ENCODE results near the gene OR2B3. TPM values are rescaled to one million over a fixed set of nuclear protein-coding genes. Genes with fewer than 3 reads are reported as not detected.

Gene OR2B3
- total RNA-seq = not detected

DNA sequence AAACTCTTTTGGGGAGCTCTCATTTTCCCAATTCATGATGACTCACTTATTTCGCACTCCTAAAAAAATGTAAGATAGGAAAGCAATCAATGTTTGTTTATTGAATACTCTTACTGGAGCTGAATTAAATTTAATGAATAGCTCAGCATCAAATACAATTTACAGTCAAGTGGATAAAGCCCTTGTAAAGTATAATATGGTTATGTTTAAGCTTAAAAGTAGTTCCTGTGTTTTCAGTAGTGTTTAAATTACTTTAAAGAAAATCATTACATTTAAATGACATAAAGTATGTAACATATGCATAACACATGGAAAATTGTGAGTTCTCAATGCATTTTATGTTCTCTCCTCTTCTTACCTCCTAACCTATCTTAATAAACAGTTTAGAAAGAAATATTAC, at the start of gene OR2B3:
OR2B3 (minus strand) TSS at position 101 of the 400 bp plus-strand sequence; CDS start at position 36, 65 bp downstream.

GRCh38 chr6:29107758-29108157, 20.6 kb upstream of the OR2B3 start, which contains the start of gene OR2J3:
Gene OR2J3 (plus strand): TSS chr6:29108058. CDS start chr6:29111891, 3,833 bp downstream.

GRCh38 chr6:29099190-29099589, 12.1 kb upstream of the OR2B3 start, which contains the start of gene OR2J1:
Gene OR2J1 (plus strand): TSS chr6:29099490. CDS start chr6:29100943, 1,453 bp downstream.

DNA sequence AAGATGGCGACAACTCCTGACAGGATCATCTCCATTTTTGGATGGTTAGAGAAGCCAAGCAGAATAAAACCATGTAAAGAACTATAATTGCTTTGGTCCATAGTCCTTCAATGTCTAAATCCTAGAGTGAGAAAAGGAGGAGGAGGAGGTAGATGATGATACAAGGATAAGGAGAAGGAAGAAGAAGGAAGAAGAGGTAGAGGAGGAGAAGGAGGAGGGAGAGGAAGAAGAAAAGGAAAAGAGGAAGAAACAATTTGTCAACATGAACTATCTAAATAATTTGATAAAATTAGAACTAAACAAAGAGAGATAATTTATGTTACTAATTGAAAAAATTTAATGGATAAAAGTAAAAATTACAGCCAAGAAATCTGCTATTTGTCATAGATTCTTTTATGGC, 42.0 kb downstream of the OR2B3 start, which contains the start of gene OR2W1:
OR2W1 (minus strand) TSS at position 101 of the 400 bp plus-strand sequence; CDS start at position 101, 0 bp downstream.

Other genes starting within 250 kb of the OR2B3 start
- gene TRIM27, start 163.3 kb downstream of the OR2B3 start, total RNA-seq = 97.0 TPM
- gene ZNF311, start 82.0 kb downstream of the OR2B3 start, total RNA-seq = 8.1 TPM
- gene OR2W1, start 42.1 kb downstream of the OR2B3 start, total RNA-seq = not detected
- gene OR2J1, start 12.2 kb upstream of the OR2B3 start, total RNA-seq = not detected
- gene OR2J3, start 20.7 kb upstream of the OR2B3 start, total RNA-seq = not detected
- gene OR2J2, start 83.6 kb upstream of the OR2B3 start, total RNA-seq = not detected
- gene OR14J1, start 214.4 kb upstream of the OR2B3 start, total RNA-seq = not detected

Data from parietal lobe (tissue), 1 donor.